Neuronal stem cell (in vitro differentiated cells): ENCODE results near the gene TXLNA.
"Not testable (repeated sequence)": the region's sequence is repeated elsewhere in the genome, so short reads cannot be mapped to it uniquely, and the experiment has no call there.

Experiments
- DNase-seq: peaks from one replicate; pipeline ENCODE4 v3.0.0-alpha.2; 2013; ENCODE audit warnings: low spot score
- H2AFZ ChIP-seq: one replicate; pipeline ENCODE4 v1.6.1; 2013; ENCODE audit warnings: mild to moderate bottlenecking, low read length, inconsistent platforms
- H2AK5ac ChIP-seq: 2 replicates; pipeline ENCODE4 v1.6.1; 2013; ENCODE audit warnings: low read depth, mild to moderate bottlenecking, inconsistent platforms, low read length, moderate library complexity, mixed read lengths
- H2BK120ac ChIP-seq: 2 replicates; pipeline ENCODE4 v1.6.1; 2013; ENCODE audit warnings: low read depth, mild to moderate bottlenecking, inconsistent platforms, low read length, moderate library complexity, mixed read lengths
- H2BK12ac ChIP-seq: one replicate; pipeline ENCODE4 v1.6.1; 2013; ENCODE audit warnings: low read length, inconsistent platforms
- H2BK15ac ChIP-seq: 2 replicates; pipeline ENCODE4 v1.6.1; 2013; ENCODE audit warnings: mild to moderate bottlenecking, low read length, inconsistent platforms, mixed read lengths
- H2BK5ac ChIP-seq: one replicate; pipeline ENCODE4 v1.6.1; 2013; ENCODE audit warnings: inconsistent platforms, mild to moderate bottlenecking, low read length, moderate library complexity
- H3K14ac ChIP-seq: one replicate; pipeline ENCODE4 v1.6.1; 2013; ENCODE audit warnings: low read length, inconsistent platforms
- H3K18ac ChIP-seq: 2 replicates; pipeline ENCODE4 v1.6.1; 2013; ENCODE audit warnings: low read length, inconsistent platforms
- H3K23ac ChIP-seq: 2 replicates; pipeline ENCODE4 v1.6.1; 2013; ENCODE audit warnings: low read depth, mild to moderate bottlenecking, mixed read lengths, low read length, inconsistent platforms; ENCODE audit not compliant: poor library complexity
- H3K27ac ChIP-seq: replicated peaks from 3 replicates; pipeline ENCODE4 v1.5.1; 2013; ENCODE audit warnings: low read length, inconsistent platforms
- H3K27me3 ChIP-seq, 3 experiments: 2 replicates each; pipeline ENCODE4 v1.6.1; 2013; ENCODE audit warnings: low read length in 3 of 3, mild to moderate bottlenecking in 2 of 3, inconsistent platforms in 1 of 3, low read depth in 1 of 3, mixed read lengths in 1 of 3, moderate library complexity in 1 of 3; ENCODE audit not compliant: control insufficient read depth in 3 of 3, insufficient read depth in 3 of 3
- H3K36me3 ChIP-seq, 2 donors: replicated peaks in 1 of 2; 2 replicates each; pipeline ENCODE4 v1.6.1; 2013; ENCODE audit warnings: low read length in 2 of 2; ENCODE audit not compliant: control insufficient read depth in 2 of 2, insufficient read depth in 2 of 2
- H3K4ac ChIP-seq: 2 replicates; pipeline ENCODE4 v1.6.1; 2013; ENCODE audit warnings: inconsistent platforms, mild to moderate bottlenecking, low read length, moderate library complexity
- H3K4me1 ChIP-seq, 2 donors: 1 replicate in 1 of 2; 2 replicates in 1 of 2; pipeline ENCODE4 v1.6.1; 2013; ENCODE audit warnings: low read length in 2 of 2, low read depth in 1 of 2; ENCODE audit not compliant: control insufficient read depth in 2 of 2, insufficient read depth in 1 of 2
- H3K4me2 ChIP-seq: one replicate; pipeline ENCODE4 v1.6.1; 2013; ENCODE audit warnings: mild to moderate bottlenecking, low read length, inconsistent platforms; ENCODE audit not compliant: insufficient read depth, poor library complexity, severe bottlenecking
- H3K4me3 ChIP-seq, 2 donors: 2 replicates each; pipeline ENCODE4 v1.5.1; 2013; ENCODE audit warnings: low read length in 2 of 2, mild to moderate bottlenecking in 2 of 2, inconsistent platforms in 1 of 2, moderate library complexity in 1 of 2
- H3K79me1 ChIP-seq: one replicate; pipeline ENCODE4 v1.6.1; 2013; ENCODE audit warnings: low read depth, mild to moderate bottlenecking, inconsistent platforms, low read length, moderate library complexity
- H3K9ac ChIP-seq: one replicate; pipeline ENCODE4 v1.6.1; 2013; ENCODE audit warnings: mild to moderate bottlenecking, low read depth, low read length, inconsistent platforms; ENCODE audit not compliant: poor library complexity
- H3K9me3 ChIP-seq, 2 donors: replicated peaks in 1 of 2; 2 replicates each; pipeline versions ENCODE3 to v1.6.1; 2013; ENCODE audit warnings: low read length in 2 of 2, mild to moderate bottlenecking in 2 of 2, inconsistent platforms in 1 of 2, low read depth in 1 of 2, mixed read lengths in 1 of 2, moderate library complexity in 1 of 2; ENCODE audit not compliant: control insufficient read depth in 2 of 2, insufficient read depth in 1 of 2
- H4K8ac ChIP-seq: one replicate; pipeline ENCODE4 v1.6.1; 2013; ENCODE audit warnings: low read depth, mild to moderate bottlenecking, inconsistent platforms, low read length, moderate library complexity
- H4K91ac ChIP-seq: one replicate; pipeline ENCODE4 v1.6.1; 2013; ENCODE audit warnings: low read length, low read depth, mild to moderate bottlenecking, inconsistent platforms; ENCODE audit not compliant: poor library complexity
- WGBS, 2 donors: extraction: QIAGEN DNeasy Blood & Tissue Kit; methylation state at CpG; one replicate each; pipeline ENCODE4 v1.1.7; 2013; ENCODE audit warnings: missing lambda C conversion rate in 2 of 2, mixed read lengths in 1 of 2; ENCODE audit not compliant: insufficient read length in 2 of 2, insufficient replicate concordance in 1 of 2; ENCODE audit errors: extremely low coverage in 2 of 2; 5-methylcytosine and 5-hydroxymethylcytosine counted together

TXLNA gene

GRCh38 chr1:32165633-32166032 lies 13.8 kb upstream of the TXLNA start:
- H2BK15ac ChIP-seq, H2BK12ac ChIP-seq, H3K18ac ChIP-seq, DNase-seq, H2BK5ac ChIP-seq, H3K4me2 ChIP-seq, H3K23ac ChIP-seq, H3K9ac ChIP-seq, H2AK5ac ChIP-seq, H2BK120ac ChIP-seq, H4K8ac ChIP-seq, H3K27ac ChIP-seq, H3K79me1 ChIP-seq, H2AFZ ChIP-seq, H3K4me1 ChIP-seq, H4K91ac ChIP-seq, H3K14ac ChIP-seq, H3K4ac ChIP-seq, H3K9me3 ChIP-seq, H3K27me3 ChIP-seq, H3K4me3 ChIP-seq: not testable (repeated sequence)
- WGBS, 2 donors: no CpG with 5 or more reads among the region's 10 CpGs
- H3K36me3 ChIP-seq: peaks cover 33 to 88% of the 10 kb centered on the region in 2 donors

DNA sequence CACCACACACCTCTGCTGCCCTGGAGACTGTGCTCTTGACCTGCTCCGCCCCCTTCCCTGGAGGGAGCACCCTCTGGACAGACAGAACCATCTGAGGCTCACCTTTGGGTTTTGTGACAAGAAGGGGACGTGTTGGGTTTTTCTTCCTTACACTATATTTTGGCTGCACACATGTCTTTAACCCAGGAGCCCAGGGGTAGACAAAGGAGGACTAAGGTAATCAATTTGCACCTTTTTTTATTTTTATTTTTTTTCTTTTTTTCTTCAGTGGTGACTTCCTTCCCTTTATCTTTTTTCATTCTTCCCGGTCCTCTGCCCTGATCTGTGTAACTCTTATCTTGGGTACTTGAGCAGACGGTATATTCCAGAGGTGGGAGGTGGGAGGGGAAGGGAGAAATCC lies 8.5 kb upstream of the TXLNA start:
- peaks cover 38 to 90% of the 10 kb centered on the region in 2 donors for H3K36me3 ChIP-seq
- no peak overlapping the region for H2AK5ac ChIP-seq
- H2BK5ac ChIP-seq: no peak overlapping the region
- no peak overlapping the region for H3K23ac ChIP-seq
- H4K8ac ChIP-seq: no peak overlapping the region
- no peak overlapping the region for H4K91ac ChIP-seq
- no peak overlapping the region for H3K4me3 ChIP-seq
- no peaks in the 10 kb centered on the region for H3K9me3 ChIP-seq
- H2BK15ac ChIP-seq: no peak overlapping the region
- H3K27ac ChIP-seq: no peak overlapping the region
- H3K14ac ChIP-seq: no peak overlapping the region
- no CpG with 5 or more reads among the region's 4 CpGs for WGBS, 2 donors
- no peak overlapping the region for H2BK120ac ChIP-seq
- H3K27me3 ChIP-seq: no peaks in the 10 kb centered on the region
- no peak overlapping the region for H3K18ac ChIP-seq
- H3K4me2 ChIP-seq: no peak overlapping the region
- H3K4me1 ChIP-seq: no peaks in the 10 kb centered on the region
- no peak for DNase-seq
- no peak overlapping the region for H3K9ac ChIP-seq
- H2BK12ac ChIP-seq: no peak overlapping the region
- no peaks in the 10 kb centered on the region for H3K79me1 ChIP-seq
- H2AFZ ChIP-seq: no peak overlapping the region
- H3K4ac ChIP-seq: no peak overlapping the region

DNA sequence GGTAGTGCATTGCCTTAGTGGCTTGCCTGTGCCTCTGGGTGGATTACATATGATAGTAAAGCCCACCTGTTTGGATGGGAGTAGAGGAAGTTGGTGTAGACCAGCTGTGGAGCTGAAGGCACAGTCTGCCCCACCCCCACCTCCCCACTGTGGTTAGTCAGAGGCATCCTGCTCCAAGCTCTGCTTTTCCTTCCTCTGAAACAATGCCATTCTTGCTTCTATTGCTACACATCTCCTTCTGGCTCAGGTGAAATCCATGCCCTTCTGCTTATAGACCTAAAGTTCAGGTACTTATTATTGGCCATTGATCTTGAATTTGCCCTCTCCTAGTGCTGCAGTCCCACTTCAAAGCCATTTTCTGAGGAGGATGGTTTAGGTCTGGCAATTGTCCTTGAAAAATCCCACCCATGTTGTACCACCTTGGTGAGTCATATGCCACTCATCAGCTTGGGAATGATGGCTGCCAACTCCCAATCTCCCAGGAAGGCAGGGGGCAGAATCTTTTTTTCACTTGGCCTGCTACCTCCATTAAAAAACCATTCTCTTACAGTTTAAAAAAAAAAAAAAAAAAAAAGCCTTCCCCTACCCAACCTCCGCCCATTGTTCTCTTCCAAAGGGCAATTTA lies 6.7 kb upstream of the TXLNA start:
- no peak overlapping the region for H3K4me3 ChIP-seq
- H2BK120ac ChIP-seq: no peak overlapping the region
- H3K23ac ChIP-seq: no peak overlapping the region
- no peak overlapping the region for H4K8ac ChIP-seq
- no peak overlapping the region for H2BK15ac ChIP-seq
- no peaks in the 10 kb centered on the region for H3K9me3 ChIP-seq
- H2BK5ac ChIP-seq: no peak overlapping the region
- no peak for DNase-seq
- no peak overlapping the region for H3K4me2 ChIP-seq
- no CpG with 5 or more reads among the region's 1 CpG for WGBS, 2 donors
- H3K79me1 ChIP-seq: no peaks in the 10 kb centered on the region
- no peak overlapping the region for H2BK12ac ChIP-seq
- peaks cover 32 to 76% of the 10 kb centered on the region in 2 donors for H3K36me3 ChIP-seq
- no peaks in the 10 kb centered on the region for H3K4me1 ChIP-seq
- H3K27ac ChIP-seq: no peak overlapping the region
- H2AK5ac ChIP-seq: no peak overlapping the region
- no peaks in the 10 kb centered on the region for H3K27me3 ChIP-seq
- no peak overlapping the region for H3K9ac ChIP-seq
- no peak overlapping the region for H2AFZ ChIP-seq
- no peak overlapping the region for H3K4ac ChIP-seq
- no peak overlapping the region for H4K91ac ChIP-seq
- H3K14ac ChIP-seq: no peak overlapping the region
- no peak overlapping the region for H3K18ac ChIP-seq

GRCh38 chr1:32178380-32179192 lies 889 bp upstream of the TXLNA start:
- peaks cover 10 to 48% of the 10 kb centered on the region in 2 donors for H3K36me3 ChIP-seq
- H3K27me3 ChIP-seq: no peaks in the 10 kb centered on the region
- H2AFZ ChIP-seq: peak overlapping the region; percentile 94
- H2BK12ac ChIP-seq: no peak overlapping the region
- H3K14ac ChIP-seq: no peak overlapping the region
- H3K9me3 ChIP-seq: no peaks in the 10 kb centered on the region
- H3K4me3 ChIP-seq: peak overlapping the region in 1 of 2 donors; percentile 71
- no CpG with 5 or more reads among the region's 7 CpGs for WGBS, 2 donors
- H2BK5ac ChIP-seq: no peak overlapping the region
- H4K8ac ChIP-seq: no peak overlapping the region
- no peak for DNase-seq
- H3K9ac ChIP-seq: no peak overlapping the region
- H3K4me1 ChIP-seq: peaks cover 11 to 15% of the 10 kb centered on the region in 2 donors
- no peak overlapping the region for H2BK15ac ChIP-seq
- no peak overlapping the region for H2BK120ac ChIP-seq
- H4K91ac ChIP-seq: no peak overlapping the region
- peak overlapping the region; percentile 74 for H3K27ac ChIP-seq
- no peak overlapping the region for H2AK5ac ChIP-seq
- peaks cover 11% of the 10 kb centered on the region for H3K79me1 ChIP-seq
- no peak overlapping the region for H3K4me2 ChIP-seq
- no peak overlapping the region for H3K23ac ChIP-seq
- H3K4ac ChIP-seq: no peak overlapping the region
- no peak overlapping the region for H3K18ac ChIP-seq
